Measurements from ENCODE around the gene ACOX2.
A peak's percentile ranks its signal among the peaks of the same experiment; 100 is the strongest.
"Not testable (repeated sequence)": the region's sequence is repeated elsewhere in the genome, so short reads cannot be mapped to it uniquely, and the experiment has no call there.

Gene ACOX2

DNA sequence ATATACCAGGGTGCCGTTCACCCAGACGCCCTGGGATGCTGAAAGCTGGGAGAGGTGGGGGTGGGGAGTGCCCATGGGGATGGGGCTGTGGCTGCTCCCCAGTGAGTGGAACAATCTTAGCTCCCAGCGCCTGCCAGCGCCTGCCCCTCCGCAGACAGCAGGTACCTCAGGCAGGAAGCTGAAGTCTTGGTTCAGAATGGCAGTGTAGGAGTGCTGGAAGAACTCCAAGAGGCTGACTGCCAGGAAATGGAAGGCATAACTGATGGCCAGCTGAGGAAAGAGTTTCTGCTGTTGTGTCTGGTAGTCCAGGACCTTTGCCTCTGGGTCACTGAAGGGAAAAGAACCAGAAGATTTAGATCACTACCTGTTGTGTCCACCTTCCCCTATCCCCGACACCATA is 8.4 kb downstream of the ACOX2 start:
- peaks cover 0 to 3% of the 10 kb centered on the region in 2 experiments for H3K4me1 ChIP-seq (ENCODE audit: control insufficient read depth in 1 of 2, insufficient read depth in 2 of 2, low read length in 2 of 2)
- no peaks in the 10 kb centered on the region for H3K27me3 ChIP-seq (ENCODE audit: insufficient read depth, low read length)
- no peak overlapping the region for H3K4me3 ChIP-seq (ENCODE audit: low read depth, low read length)
- no peak overlapping the region for H2AK5ac ChIP-seq (ENCODE audit: low read length)
- H3K9me3 ChIP-seq (ENCODE audit: insufficient read depth, low read depth, low read length): no peaks in the 10 kb centered on the region
- no peak overlapping the region for H3K23ac ChIP-seq (ENCODE audit: low read length)
- no peak overlapping the region for H3K18ac ChIP-seq (ENCODE audit: low read length)
- no peak overlapping the region for H2BK5ac ChIP-seq (ENCODE audit: low read depth, low read length, poor library complexity)
- H3K4me2 ChIP-seq (ENCODE audit: low read length): no peak overlapping the region
- no peak overlapping the region for H4K8ac ChIP-seq (ENCODE audit: low read depth, low read length)
- no peak overlapping the region for H3K4ac ChIP-seq (ENCODE audit: low read depth, low read length)
- DNase-seq: no peak
- H2AFZ ChIP-seq (ENCODE audit: insufficient read depth, low read length, poor library complexity): no peak overlapping the region
- H2BK12ac ChIP-seq (ENCODE audit: low read length): no peak overlapping the region
- H3K14ac ChIP-seq (ENCODE audit: low read length): no peak overlapping the region
- no peak overlapping the region for H4K91ac ChIP-seq (ENCODE audit: low read depth, low read length)
- H2BK120ac ChIP-seq (ENCODE audit: insufficient read depth, low read length, poor library complexity): no peak overlapping the region
- no peak overlapping the region for H3K9ac ChIP-seq (ENCODE audit: low read length)
- H3K79me1 ChIP-seq (ENCODE audit: low read length): no peaks in the 10 kb centered on the region
- H3K79me2 ChIP-seq (ENCODE audit: control insufficient read depth, insufficient read depth, low read length, poor library complexity): no peaks in the 10 kb centered on the region
- no CpG with 5 or more reads among the region's 6 CpGs for WGBS (ENCODE audit: extremely low coverage, insufficient coverage, insufficient read length)
- H3K36me3 ChIP-seq (ENCODE audit: control insufficient read depth in 1 of 2, insufficient read depth in 2 of 2, low read length in 2 of 2): no peaks in the 10 kb centered on the region
- H3K27ac ChIP-seq (ENCODE audit: low read depth, low read length): no peak overlapping the region
- H4K12ac ChIP-seq (ENCODE audit: low read depth, low read length): no peak overlapping the region

DNA sequence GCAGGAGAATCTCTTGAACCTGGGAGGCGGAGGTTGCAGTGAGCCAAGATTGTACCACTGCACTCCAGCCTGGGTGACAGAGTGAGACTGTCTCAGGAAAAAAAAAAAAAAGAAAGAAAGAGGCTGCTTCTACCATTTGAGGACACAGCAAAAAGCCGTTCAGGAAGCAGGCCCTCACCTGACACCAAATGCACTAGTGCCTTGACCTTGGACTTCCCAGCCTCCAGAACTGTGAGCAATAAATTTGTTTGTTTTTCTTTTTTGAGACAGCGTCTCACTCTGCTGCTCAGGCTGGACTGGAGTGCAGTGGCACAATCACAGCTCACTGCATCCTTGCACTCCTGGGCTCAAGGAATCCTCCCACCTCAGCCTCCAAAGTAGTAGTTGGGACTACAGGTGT is 9.6 kb downstream of the ACOX2 start:
- not testable (repeated sequence) for H2AK5ac ChIP-seq (ENCODE audit: low read length); H3K14ac ChIP-seq (ENCODE audit: low read length); H3K23ac ChIP-seq (ENCODE audit: low read length); H2BK12ac ChIP-seq (ENCODE audit: low read length); H3K4me3 ChIP-seq (ENCODE audit: low read depth, low read length); H3K9ac ChIP-seq (ENCODE audit: low read length); H3K27me3 ChIP-seq (ENCODE audit: insufficient read depth, low read length); H2BK120ac ChIP-seq (ENCODE audit: insufficient read depth, low read length, poor library complexity); H3K36me3 ChIP-seq (ENCODE audit: control insufficient read depth in 1 of 2, insufficient read depth in 2 of 2, low read length in 2 of 2); H3K18ac ChIP-seq (ENCODE audit: low read length); H2BK5ac ChIP-seq (ENCODE audit: low read depth, low read length, poor library complexity); H3K9me3 ChIP-seq (ENCODE audit: insufficient read depth, low read depth, low read length); H3K4me2 ChIP-seq (ENCODE audit: low read length); H3K4me1 ChIP-seq (ENCODE audit: control insufficient read depth in 1 of 2, insufficient read depth in 2 of 2, low read length in 2 of 2); H3K79me2 ChIP-seq (ENCODE audit: control insufficient read depth, insufficient read depth, low read length, poor library complexity); H2AFZ ChIP-seq (ENCODE audit: insufficient read depth, low read length, poor library complexity); H3K4ac ChIP-seq (ENCODE audit: low read depth, low read length); H4K91ac ChIP-seq (ENCODE audit: low read depth, low read length); H4K8ac ChIP-seq (ENCODE audit: low read depth, low read length); H4K12ac ChIP-seq (ENCODE audit: low read depth, low read length); DNase-seq; H3K27ac ChIP-seq (ENCODE audit: low read depth, low read length); H3K79me1 ChIP-seq (ENCODE audit: low read length)
- WGBS (ENCODE audit: extremely low coverage, insufficient coverage, insufficient read length): no CpG with 5 or more reads among the region's 3 CpGs

DNA sequence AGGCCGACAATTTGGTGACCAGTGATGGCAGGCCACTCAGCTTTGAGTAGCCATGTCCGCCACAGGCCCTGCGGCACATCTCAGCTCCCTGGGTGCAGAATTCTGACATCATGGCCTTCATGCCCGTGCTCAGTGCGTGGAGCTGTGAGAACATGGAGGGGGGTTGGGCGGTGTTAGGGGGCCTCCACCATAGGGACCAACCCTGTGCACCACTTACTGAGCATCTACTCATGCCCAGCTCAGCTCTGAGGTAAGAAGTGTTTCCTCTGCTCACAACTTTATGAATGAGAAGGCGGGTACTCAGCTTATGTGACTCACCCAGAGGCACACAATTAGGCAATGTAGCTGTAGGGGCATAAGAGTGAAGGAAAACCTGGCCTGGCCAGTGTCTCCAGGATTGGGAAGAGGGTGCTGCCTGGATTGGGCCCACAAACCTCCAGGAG is 10.5 kb downstream of the ACOX2 start:
- WGBS (ENCODE audit: extremely low coverage, insufficient coverage, insufficient read length): no CpG with 5 or more reads among the region's 7 CpGs
- no peak overlapping the region for H3K4ac ChIP-seq (ENCODE audit: low read depth, low read length)
- no peak overlapping the region for H4K91ac ChIP-seq (ENCODE audit: low read depth, low read length)
- no peak overlapping the region for H3K14ac ChIP-seq (ENCODE audit: low read length)
- H3K27me3 ChIP-seq (ENCODE audit: insufficient read depth, low read length): no peaks in the 10 kb centered on the region
- no peak overlapping the region for H2BK12ac ChIP-seq (ENCODE audit: low read length)
- no peak overlapping the region for H2BK120ac ChIP-seq (ENCODE audit: insufficient read depth, low read length, poor library complexity)
- no peak overlapping the region for H4K12ac ChIP-seq (ENCODE audit: low read depth, low read length)
- H2BK5ac ChIP-seq (ENCODE audit: low read depth, low read length, poor library complexity): no peak overlapping the region
- no peaks in the 10 kb centered on the region for H3K79me2 ChIP-seq (ENCODE audit: control insufficient read depth, insufficient read depth, low read length, poor library complexity)
- no peak overlapping the region for H2AFZ ChIP-seq (ENCODE audit: insufficient read depth, low read length, poor library complexity)
- H4K8ac ChIP-seq (ENCODE audit: low read depth, low read length): no peak overlapping the region
- H3K18ac ChIP-seq (ENCODE audit: low read length): no peak overlapping the region
- H3K4me1 ChIP-seq (ENCODE audit: control insufficient read depth in 1 of 2, insufficient read depth in 2 of 2, low read length in 2 of 2): peaks cover 0 to 3% of the 10 kb centered on the region in 2 experiments
- H3K9ac ChIP-seq (ENCODE audit: low read length): no peak overlapping the region
- DNase-seq: peak; percentile 62 to 82
- H3K79me1 ChIP-seq (ENCODE audit: low read length): no peaks in the 10 kb centered on the region
- no peak overlapping the region for H2AK5ac ChIP-seq (ENCODE audit: low read length)
- H3K36me3 ChIP-seq (ENCODE audit: control insufficient read depth in 1 of 2, insufficient read depth in 2 of 2, low read length in 2 of 2): no peaks in the 10 kb centered on the region
- no peak overlapping the region for H3K4me2 ChIP-seq (ENCODE audit: low read length)
- H3K9me3 ChIP-seq (ENCODE audit: insufficient read depth, low read depth, low read length): no peaks in the 10 kb centered on the region
- no peak overlapping the region for H3K27ac ChIP-seq (ENCODE audit: low read depth, low read length)
- no peak overlapping the region for H3K4me3 ChIP-seq (ENCODE audit: low read depth, low read length)
- no peak overlapping the region for H3K23ac ChIP-seq (ENCODE audit: low read length)

DNA sequence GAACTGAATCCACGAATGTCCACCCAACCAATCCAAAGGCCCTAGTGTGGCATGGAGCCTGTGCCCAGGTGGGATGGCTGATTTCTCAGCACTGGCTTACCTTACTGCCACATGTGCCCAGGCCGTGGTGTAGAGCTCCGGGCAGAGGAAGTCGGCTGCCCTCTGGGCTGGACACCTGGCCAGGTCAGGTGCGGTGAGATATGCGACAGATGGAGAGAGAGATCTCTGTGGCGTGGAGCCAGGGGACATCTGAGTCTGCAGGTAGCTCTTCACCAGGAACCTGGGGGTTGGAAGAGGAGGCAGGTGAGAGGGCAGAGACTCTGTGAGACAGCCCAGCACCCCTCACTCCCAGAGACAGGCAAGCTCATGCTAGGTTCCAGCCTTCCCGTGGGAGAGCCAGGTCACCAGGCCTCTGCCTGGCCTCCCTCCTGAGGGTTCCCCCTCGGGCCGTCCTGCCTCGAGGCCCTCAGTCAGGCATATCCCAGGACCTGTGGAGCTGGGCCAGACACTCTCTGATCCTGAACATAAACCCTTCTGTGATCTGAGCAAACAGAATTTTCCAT is 12.6 kb downstream of the ACOX2 start:
- no peak overlapping the region for H2AK5ac ChIP-seq (ENCODE audit: low read length)
- no peaks in the 10 kb centered on the region for H3K79me2 ChIP-seq (ENCODE audit: control insufficient read depth, insufficient read depth, low read length, poor library complexity)
- WGBS (ENCODE audit: extremely low coverage, insufficient coverage, insufficient read length): no CpG with 5 or more reads among the region's 11 CpGs
- H3K4me3 ChIP-seq (ENCODE audit: low read depth, low read length): no peak overlapping the region
- H3K23ac ChIP-seq (ENCODE audit: low read length): no peak overlapping the region
- no peak overlapping the region for H2AFZ ChIP-seq (ENCODE audit: insufficient read depth, low read length, poor library complexity)
- no peaks in the 10 kb centered on the region for H3K27me3 ChIP-seq (ENCODE audit: insufficient read depth, low read length)
- H4K8ac ChIP-seq (ENCODE audit: low read depth, low read length): no peak overlapping the region
- H3K18ac ChIP-seq (ENCODE audit: low read length): no peak overlapping the region
- H4K91ac ChIP-seq (ENCODE audit: low read depth, low read length): no peak overlapping the region
- no peak overlapping the region for H2BK5ac ChIP-seq (ENCODE audit: low read depth, low read length, poor library complexity)
- no peak overlapping the region for H3K14ac ChIP-seq (ENCODE audit: low read length)
- no peaks in the 10 kb centered on the region for H3K79me1 ChIP-seq (ENCODE audit: low read length)
- peaks cover 0 to 3% of the 10 kb centered on the region in 2 experiments for H3K4me1 ChIP-seq (ENCODE audit: control insufficient read depth in 1 of 2, insufficient read depth in 2 of 2, low read length in 2 of 2)
- no peak overlapping the region for H3K9ac ChIP-seq (ENCODE audit: low read length)
- no peaks in the 10 kb centered on the region for H3K36me3 ChIP-seq (ENCODE audit: control insufficient read depth in 1 of 2, insufficient read depth in 2 of 2, low read length in 2 of 2)
- H2BK12ac ChIP-seq (ENCODE audit: low read length): no peak overlapping the region
- H3K27ac ChIP-seq (ENCODE audit: low read depth, low read length): no peak overlapping the region
- no peak overlapping the region for H3K4me2 ChIP-seq (ENCODE audit: low read length)
- no peak overlapping the region for H3K4ac ChIP-seq (ENCODE audit: low read depth, low read length)
- H2BK120ac ChIP-seq (ENCODE audit: insufficient read depth, low read length, poor library complexity): no peak overlapping the region
- H3K9me3 ChIP-seq (ENCODE audit: insufficient read depth, low read depth, low read length): no peaks in the 10 kb centered on the region
- H4K12ac ChIP-seq (ENCODE audit: low read depth, low read length): no peak overlapping the region
- DNase-seq: no peak

Measured in trophoblast cell (in vitro differentiated cells and primary cell).